Loucy (cell line): ENCODE measurements around the gene PHLDB1.

Experiments used
- H2AFZ ChIP-seq: fragments of 200-600 bp; sonication (generic); 2 replicates; pipeline ENCODE4 v1.6.0; 2016; ENCODE audit warnings: antibody characterized with exemption, mild to moderate bottlenecking, low read length, moderate library complexity
- H3F3A ChIP-seq: fragments of 200-600 bp; 2 replicates; pipeline ENCODE4 v1.6.0; 2016; ENCODE audit warnings: antibody characterized with exemption, low read depth, mild to moderate bottlenecking
- H3K27me3 ChIP-seq: fragments of 200-600 bp; sonication (generic); 2 replicates; pipeline ENCODE4 v1.6.1; 2014; ENCODE audit warnings: low read length, mild to moderate bottlenecking; ENCODE audit not compliant: insufficient read depth, poor library complexity, severe bottlenecking
- H3K36me3 ChIP-seq: fragments of 200-600 bp; sonication (generic); 2 replicates; pipeline ENCODE4 v1.6.1; 2016; ENCODE audit warnings: low read length; ENCODE audit not compliant: insufficient read depth
- H3K4me1 ChIP-seq: fragments of 200-600 bp; sonication (generic); 2 replicates; pipeline ENCODE4 v1.5.1; 2014; ENCODE audit warnings: low read length, mild to moderate bottlenecking; ENCODE audit not compliant: insufficient read depth, poor library complexity, severe bottlenecking
- H3K4me2 ChIP-seq: fragments of 200-600 bp; sonication (generic); 2 replicates; pipeline ENCODE4 v1.6.0; 2014; ENCODE audit warnings: antibody characterized with exemption, low read length, low read depth, mild to moderate bottlenecking; ENCODE audit not compliant: poor library complexity, severe bottlenecking
- H3K4me3 ChIP-seq: fragments of 200-600 bp; sonication (generic); 2 replicates; pipeline ENCODE4 v1.5.1; 2014; ENCODE audit warnings: low read length, mild to moderate bottlenecking, mixed read lengths; ENCODE audit not compliant: poor library complexity, severe bottlenecking
- H3K79me2 ChIP-seq: fragments of 200-600 bp; sonication (generic); 2 replicates; pipeline ENCODE4 v1.6.1; 2014; ENCODE audit warnings: low read length; ENCODE audit not compliant: insufficient read depth
- H3K9ac ChIP-seq: fragments of 200-600 bp; sonication (generic); 2 replicates; pipeline ENCODE4 v1.6.0; 2014; ENCODE audit warnings: mild to moderate bottlenecking, low read depth, low read length, moderate library complexity; ENCODE audit not compliant: poor library complexity, severe bottlenecking
- H3K9me2 ChIP-seq: fragments of 200-600 bp; sonication (generic); replicated peaks from 2 replicates; pipeline ENCODE4 v1.6.1; 2016; ENCODE audit warnings: low read depth, low read length, mixed read lengths
- H3K9me3 ChIP-seq: fragments of 200-600 bp; sonication (generic); 2 replicates; pipeline ENCODE4 v1.6.1; 2014; ENCODE audit warnings: mild to moderate bottlenecking, antibody characterized with exemption, low read length, low read depth; ENCODE audit not compliant: insufficient read depth
- H4K20me1 ChIP-seq: fragments of 200-600 bp; sonication (generic); 2 replicates; pipeline ENCODE4 v1.6.0; 2014; ENCODE audit warnings: antibody characterized with exemption, low read length, mild to moderate bottlenecking; ENCODE audit not compliant: insufficient read depth, poor library complexity, severe bottlenecking
- CTCF ChIP-seq: fragments of 200-600 bp; sonication (generic); conservative IDR thresholded peaks from 2 replicates; pipeline ENCODE4 v1.5.1; 2014; ENCODE audit warnings: mild to moderate bottlenecking, antibody characterized with exemption, low read length
- EZH2phosphoT487 ChIP-seq: fragments of 200-600 bp; IDR thresholded peaks from 2 replicates; pipeline ENCODE4 v1.6.1; 2018; ENCODE audit warnings: antibody characterized with exemption, mild to moderate bottlenecking, moderate library complexity, borderline replicate concordance

Gene PHLDB1

GRCh38 chr11:118633319-118633690 is 25.9 kb downstream of the PHLDB1 start:
- TF ChIP-seq EZH2phosphoT487 (no peak), CTCF (no peak)
- Histone ChIP-seq H3K36me3 (no peaks in the 10 kb centered on the region), H3F3A (no peaks in the 10 kb centered on the region), H3K27me3 (no peaks in the 10 kb centered on the region), H2AFZ (no peak overlapping the region), H3K4me1 (peaks cover 10% of the 10 kb centered on the region), H3K9me2 (no peaks in the 10 kb centered on the region), H3K79me2 (no peaks in the 10 kb centered on the region), H4K20me1 (no peaks in the 10 kb centered on the region), H3K9me3 (no peaks in the 10 kb centered on the region), H3K9ac (no peak overlapping the region), H3K4me3 (no peak overlapping the region), H3K4me2 (no peak overlapping the region)

GRCh38 chr11:118633979-118634378 is 26.6 kb downstream of the PHLDB1 start:
- Histone ChIP-seq H3K79me2 (no peaks in the 10 kb centered on the region), H3K4me2 (no peak overlapping the region), H4K20me1 (no peaks in the 10 kb centered on the region), H3K9me2 (no peaks in the 10 kb centered on the region), H3F3A (no peaks in the 10 kb centered on the region), H3K36me3 (no peaks in the 10 kb centered on the region), H3K9ac (no peak overlapping the region), H3K4me1 (peaks cover 10% of the 10 kb centered on the region), H3K27me3 (no peaks in the 10 kb centered on the region), H2AFZ (no peak overlapping the region), H3K9me3 (no peaks in the 10 kb centered on the region), H3K4me3 (no peak overlapping the region)
- TF ChIP-seq EZH2phosphoT487 (no peak), CTCF (no peak)

- Histone ChIP-seq H3K4me3 (no peak overlapping the region), H3K9me2 (no peaks in the 10 kb centered on the region), H3F3A (no peaks in the 10 kb centered on the region), H3K9me3 (no peaks in the 10 kb centered on the region), H3K9ac (no peak overlapping the region), H3K36me3 (no peaks in the 10 kb centered on the region), H3K27me3 (no peaks in the 10 kb centered on the region), H3K4me2 (no peak overlapping the region), H4K20me1 (no peaks in the 10 kb centered on the region), H3K79me2 (no peaks in the 10 kb centered on the region), H2AFZ (no peak overlapping the region), H3K4me1 (peaks cover 10% of the 10 kb centered on the region)
- TF ChIP-seq EZH2phosphoT487 (no peak), CTCF (no peak)
Measured at GRCh38 chr11:118634431-118635236, 27.2 kb downstream of the PHLDB1 start.
